Measurements from ENCODE around the gene NPM1.

DNA sequence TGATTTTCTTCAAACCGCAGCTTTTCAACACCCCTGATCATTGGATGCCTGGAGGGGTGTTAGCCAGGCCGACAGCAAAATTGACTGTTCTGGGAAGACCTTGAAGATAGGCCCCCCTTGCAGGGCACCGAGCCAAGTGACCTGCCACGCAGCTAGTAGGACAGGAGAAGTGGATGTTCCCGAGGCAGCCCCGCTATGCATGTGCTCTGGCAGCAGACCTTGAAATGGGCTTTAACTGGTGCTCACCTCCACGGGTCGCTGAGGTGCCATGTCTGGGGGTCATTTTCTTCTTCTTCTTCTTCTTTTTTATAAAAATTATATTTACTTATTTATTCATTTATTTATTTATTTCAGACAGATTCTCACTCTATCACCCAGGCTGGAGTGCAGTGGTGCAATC is 44.4 kb downstream of the NPM1 start:
- TF ChIP-seq, protein P1, sequence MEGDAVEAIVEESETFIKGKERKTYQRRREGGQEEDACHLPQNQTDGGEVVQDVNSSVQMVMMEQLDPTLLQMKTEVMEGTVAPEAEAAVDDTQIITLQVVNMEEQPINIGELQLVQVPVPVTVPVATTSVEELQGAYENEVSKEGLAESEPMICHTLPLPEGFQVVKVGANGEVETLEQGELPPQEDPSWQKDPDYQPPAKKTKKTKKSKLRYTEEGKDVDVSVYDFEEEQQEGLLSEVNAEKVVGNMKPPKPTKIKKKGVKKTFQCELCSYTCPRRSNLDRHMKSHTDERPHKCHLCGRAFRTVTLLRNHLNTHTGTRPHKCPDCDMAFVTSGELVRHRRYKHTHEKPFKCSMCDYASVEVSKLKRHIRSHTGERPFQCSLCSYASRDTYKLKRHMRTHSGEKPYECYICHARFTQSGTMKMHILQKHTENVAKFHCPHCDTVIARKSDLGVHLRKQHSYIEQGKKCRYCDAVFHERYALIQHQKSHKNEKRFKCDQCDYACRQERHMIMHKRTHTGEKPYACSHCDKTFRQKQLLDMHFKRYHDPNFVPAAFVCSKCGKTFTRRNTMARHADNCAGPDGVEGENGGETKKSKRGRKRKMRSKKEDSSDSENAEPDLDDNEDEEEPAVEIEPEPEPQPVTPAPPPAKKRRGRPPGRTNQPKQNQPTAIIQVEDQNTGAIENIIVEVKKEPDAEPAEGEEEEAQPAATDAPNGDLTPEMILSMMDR (IDR thresholded peaks at IDR 0.05) = no peak
- TF ChIP-seq POLR2A (IDR thresholded peaks at IDR 0.05) = no peak

Measured in uterus (tissue), 2 donors.